HEK293T (cell line): Measurements from ENCODE around the gene MLLT10.

Experiments used
- CTCF ChIA-PET: fragments of 350-600 bp; formaldehyde crosslinking; extraction: SDS; loops from one replicate; lab custom pipeline; 2021; ENCODE audit warnings: antibody characterized with exemption, inconsistent platforms; lab: Yijun Ruan, JAX
- POLR2A ChIA-PET: fragments of 350-600 bp; formaldehyde crosslinking; extraction: SDS; loops from one replicate; lab custom pipeline; 2020; ENCODE audit warnings: antibody characterized with exemption, inconsistent platforms; lab: Yijun Ruan, JAX
- DNase-seq: peaks from one replicate; pipeline ENCODE4 v3.0.0; 2012; ENCODE audit warnings: mixed read lengths; ENCODE audit errors: extremely low spot score
- ARNT ChIP-seq: fragments of 450-650 bp; IDR thresholded peaks from 2 replicates; pipeline ENCODE4 v1.6.1; 2017; ENCODE audit warnings: mild to moderate bottlenecking
- BHLHE40 ChIP-seq: fragments of 450-650 bp; IDR thresholded peaks from 2 replicates; pipeline ENCODE4 v1.6.1; 2016; ENCODE audit warnings: mild to moderate bottlenecking, moderate library complexity, borderline replicate concordance
- CTBP1 ChIP-seq: fragments of 450-650 bp; IDR thresholded peaks from 2 replicates; pipeline ENCODE4 v1.6.1; 2016; ENCODE audit warnings: borderline replicate concordance
- ELF4 ChIP-seq: fragments of 450-650 bp; IDR thresholded peaks from 2 replicates; pipeline ENCODE4 v1.6.1; 2017; ENCODE audit warnings: antibody characterized with exemption
- FOXA1 ChIP-seq: fragments of 450-650 bp; IDR thresholded peaks from 2 replicates; pipeline ENCODE4 v1.6.1; 2016; ENCODE audit warnings: mild to moderate bottlenecking
- FOXK2 ChIP-seq: fragments of 450-650 bp; IDR thresholded peaks from 2 replicates; pipeline ENCODE4 v1.6.1; 2016; ENCODE audit warnings: mild to moderate bottlenecking
- FOXM1 ChIP-seq: fragments of 450-650 bp; IDR thresholded peaks from 2 replicates; pipeline ENCODE4 v1.6.1; 2017; ENCODE audit warnings: mild to moderate bottlenecking, borderline replicate concordance
- HDGF ChIP-seq: fragments of 450-650 bp; IDR thresholded peaks from 2 replicates; pipeline ENCODE4 v1.6.1; 2017; ENCODE audit warnings: antibody characterized with exemption, borderline replicate concordance
- L3MBTL2 ChIP-seq: fragments of 450-650 bp; conservative IDR thresholded peaks from 2 replicates; pipeline ENCODE4 v1.6.1; 2016; ENCODE audit warnings: mild to moderate bottlenecking
- LEF1 ChIP-seq: fragments of 450-650 bp; IDR thresholded peaks from 2 replicates; pipeline ENCODE4 v1.6.1; 2017; ENCODE audit warnings: mild to moderate bottlenecking, borderline replicate concordance
- NFRKB ChIP-seq: fragments of 450-650 bp; IDR thresholded peaks from 2 replicates; pipeline ENCODE4 v1.6.1; 2016; ENCODE audit warnings: mild to moderate bottlenecking, moderate library complexity
- SP1 ChIP-seq: fragments of 450-650 bp; IDR thresholded peaks from 2 replicates; pipeline ENCODE4 v1.6.1; 2017
- SUZ12 ChIP-seq: fragments of 450-650 bp; IDR thresholded peaks from 2 replicates; pipeline ENCODE4 v1.6.1; 2016; ENCODE audit warnings: mild to moderate bottlenecking
- TARDBP ChIP-seq: fragments of 450-650 bp; IDR thresholded peaks from 2 replicates; pipeline ENCODE4 v1.6.1; 2016
- ZNF384 ChIP-seq: fragments of 450-650 bp; IDR thresholded peaks from 2 replicates; pipeline ENCODE4 v1.6.1; 2016
- TF ChIP-seq, protein P1 (sequence below): fragments of 450-650 bp; IDR thresholded peaks from 2 replicates; pipeline ENCODE4 v1.6.1; 2016

MLLT10 gene

DNA sequence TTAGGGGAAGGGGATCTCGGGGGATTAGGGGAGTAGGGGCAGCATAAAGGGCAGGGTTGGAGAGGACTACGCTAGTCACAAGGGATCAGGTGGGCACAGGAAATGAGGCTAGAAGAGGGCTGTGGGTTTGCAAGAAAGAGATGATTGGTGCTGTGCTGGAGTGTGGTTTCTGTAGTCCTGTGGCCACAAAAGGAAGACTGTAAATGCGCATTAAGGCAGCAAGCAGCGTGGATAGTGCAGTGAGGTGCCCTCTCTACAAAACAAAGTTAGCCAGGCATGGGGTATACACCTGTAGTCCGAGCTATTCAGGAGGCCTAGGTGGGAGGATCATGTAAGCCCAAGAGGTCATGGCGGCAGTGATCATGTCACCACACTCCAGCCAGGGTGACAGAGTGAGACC lies 212.1 kb downstream of the MLLT10 start:
- CTCF ChIA-PET, result no interaction called here
- POLR2A ChIA-PET, result no interaction called here
- DNase-seq, result no peak
- TF ChIP-seq L3MBTL2 (no peak), CTBP1 (no peak), ZNF384 (no peak), SUZ12 (no peak), SP1 (no peak), FOXA1 (no peak), FOXM1 (no peak), TARDBP (no peak), BHLHE40 (no peak), LEF1 (no peak)
- TF ChIP-seq, protein P1, sequence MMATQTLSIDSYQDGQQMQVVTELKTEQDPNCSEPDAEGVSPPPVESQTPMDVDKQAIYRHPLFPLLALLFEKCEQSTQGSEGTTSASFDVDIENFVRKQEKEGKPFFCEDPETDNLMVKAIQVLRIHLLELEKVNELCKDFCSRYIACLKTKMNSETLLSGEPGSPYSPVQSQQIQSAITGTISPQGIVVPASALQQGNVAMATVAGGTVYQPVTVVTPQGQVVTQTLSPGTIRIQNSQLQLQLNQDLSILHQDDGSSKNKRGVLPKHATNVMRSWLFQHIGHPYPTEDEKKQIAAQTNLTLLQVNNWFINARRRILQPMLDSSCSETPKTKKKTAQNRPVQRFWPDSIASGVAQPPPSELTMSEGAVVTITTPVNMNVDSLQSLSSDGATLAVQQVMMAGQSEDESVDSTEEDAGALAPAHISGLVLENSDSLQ, result no peak

DNA sequence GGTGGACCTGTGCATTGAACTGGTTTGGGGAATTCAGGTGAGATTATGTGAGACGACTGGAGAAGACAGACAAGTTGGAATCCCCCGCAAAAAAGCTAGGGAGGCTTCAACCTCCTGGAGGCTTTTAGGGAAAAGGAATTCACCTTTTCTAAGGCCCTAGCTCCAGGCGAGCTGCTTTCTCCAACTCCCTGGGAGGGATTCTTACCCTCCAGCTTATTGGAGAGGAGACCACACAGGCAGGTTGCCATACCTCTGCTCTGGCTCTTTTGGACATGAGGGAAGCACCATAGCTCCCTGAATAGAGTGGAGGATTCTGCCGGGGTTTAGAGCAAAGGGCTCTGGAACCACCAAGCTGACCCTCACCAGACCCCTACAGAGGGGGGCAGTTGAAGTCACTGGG lies 213.8 kb downstream of the MLLT10 start:
- TF ChIP-seq LEF1 (no peak), ZNF384 (no peak), SP1 (no peak), HDGF (no peak), L3MBTL2 (no peak), FOXM1 (no peak), BHLHE40 (no peak)
- TF ChIP-seq, protein P1, result no peak
- ChIA-PET CTCF (no interaction called here), POLR2A (interaction anchor here (0.5 kb wide), 1 partner anchor 251 kb away, joined by 3 read pairs; no protein-coding TSS in a partner anchor)
- no peak for DNase-seq

DNA sequence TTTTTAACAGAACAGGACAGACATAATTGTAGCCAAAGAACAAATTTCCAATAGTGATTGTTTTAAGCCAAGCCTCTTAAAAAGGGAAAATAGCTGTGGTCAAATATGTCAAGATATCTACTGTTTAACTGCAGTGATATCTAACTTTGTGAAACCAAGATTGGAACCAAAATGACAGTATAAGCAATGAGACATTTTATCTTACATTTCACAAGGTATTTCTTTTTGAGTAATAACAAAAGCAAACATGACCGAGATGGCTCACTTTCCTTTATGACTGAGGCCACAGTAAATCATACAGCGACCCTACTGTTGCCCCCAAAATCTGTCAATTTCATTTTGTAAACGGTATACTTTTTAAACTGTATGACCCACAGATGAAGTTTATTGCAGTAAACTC lies 215.8 kb downstream of the MLLT10 start:
- DNase-seq, result no peak
- ChIA-PET POLR2A (no interaction called here), CTCF (no interaction called here)
- TF ChIP-seq NFRKB, result no peak
- no peak for TF ChIP-seq FOXA1

DNA sequence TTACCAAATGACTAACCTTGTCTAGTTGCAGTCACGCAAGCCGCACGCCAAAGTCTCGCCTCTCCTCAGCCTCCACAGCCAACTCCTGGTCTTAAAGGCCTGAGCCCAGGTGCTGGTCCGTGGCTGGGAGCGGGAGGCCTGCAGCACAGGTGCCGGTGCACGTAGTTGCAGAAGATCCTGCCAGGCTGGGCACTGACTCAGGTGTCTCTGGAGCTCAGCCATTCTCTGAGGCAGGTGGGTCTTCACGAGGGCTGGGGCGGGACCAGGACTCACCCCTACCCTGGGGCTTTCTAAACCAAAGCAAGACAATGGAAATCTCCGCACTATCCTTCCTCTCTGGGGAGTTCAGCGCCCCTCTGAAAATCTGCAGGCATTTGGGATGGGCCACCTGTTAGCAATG lies 216.4 kb downstream of the MLLT10 start:
- POLR2A ChIA-PET, result no interaction called here
- DNase-seq, result no peak
- CTCF ChIA-PET, result no interaction called here
- no peak for TF ChIP-seq SUZ12
- TF ChIP-seq ELF4, result no peak
- no peak for TF ChIP-seq L3MBTL2
- TF ChIP-seq FOXA1, result no peak
- TF ChIP-seq CTBP1, result no peak
- TF ChIP-seq SP1, result no peak
- TF ChIP-seq FOXK2, result no peak
- no peak for TF ChIP-seq ZNF384
- no peak for TF ChIP-seq BHLHE40
- no peak for TF ChIP-seq NFRKB
- TF ChIP-seq TARDBP, result no peak
- no peak for TF ChIP-seq FOXM1
- TF ChIP-seq, protein P1, result no peak
- no peak for TF ChIP-seq HDGF
- no peak for TF ChIP-seq ARNT
- no peak for TF ChIP-seq LEF1

DNA sequence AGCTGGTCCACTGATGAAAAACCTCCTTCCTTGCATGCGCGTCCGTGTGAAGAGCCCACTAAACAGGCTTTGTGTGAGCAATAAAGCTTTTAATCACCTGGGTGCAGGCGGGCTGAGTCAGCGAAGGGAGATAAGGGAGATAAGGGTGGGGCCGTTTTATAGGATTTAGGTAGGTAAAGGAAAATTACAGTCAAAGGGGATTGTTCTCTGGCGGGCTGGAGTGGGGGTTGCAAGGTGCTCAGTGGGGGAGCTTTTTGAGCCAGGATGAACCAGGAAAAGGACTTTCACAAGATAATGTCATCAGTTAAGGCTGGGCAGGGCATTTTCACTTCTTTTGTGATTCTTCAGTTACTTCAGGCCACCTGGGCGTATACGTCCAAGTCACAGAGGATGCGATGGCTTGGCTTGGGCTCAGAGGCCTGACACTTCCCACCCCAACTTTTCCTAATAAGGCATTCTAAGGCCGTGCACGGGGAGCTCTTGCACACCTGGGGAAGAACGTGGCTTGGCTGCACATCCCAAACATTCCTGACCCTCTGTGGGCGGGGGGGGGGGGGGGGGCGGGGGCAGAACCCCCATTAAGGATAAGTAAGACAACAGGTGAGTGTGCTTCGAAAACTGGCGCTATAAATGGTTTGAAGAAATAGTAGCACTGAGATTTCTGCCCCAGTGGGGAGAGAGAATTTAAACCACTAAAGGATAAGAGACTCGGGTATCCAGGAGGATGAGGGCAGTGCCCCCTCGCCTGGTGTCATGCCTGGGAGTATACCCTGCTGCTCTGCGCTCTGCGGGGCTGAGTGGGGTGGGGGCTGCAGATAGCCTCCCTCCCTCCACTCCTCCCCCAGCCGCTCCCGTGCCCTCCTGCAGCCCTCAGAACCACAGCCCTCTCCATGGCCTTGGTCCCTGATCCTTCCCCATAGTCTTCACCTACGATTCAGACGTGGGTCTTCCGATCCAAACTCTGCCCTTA lies 217.6 kb downstream of the MLLT10 start:
- CTCF ChIA-PET, result interaction anchor here (0.5 kb wide), 1 partner anchor 37 kb away, joined by 3 read pairs; no protein-coding TSS in a partner anchor
- POLR2A ChIA-PET, result no interaction called here
- no peak for DNase-seq
- TF ChIP-seq FOXA1 (no peak), ZNF384 (no peak), ARNT (no peak), NFRKB (no peak), LEF1 (no peak), TARDBP (no peak), BHLHE40 (no peak), SUZ12 (no peak), ELF4 (no peak), CTBP1 (no peak), SP1 (no peak), FOXM1 (no peak), FOXK2 (no peak), L3MBTL2 (no peak), HDGF (no peak)
- TF ChIP-seq, protein P1, result no peak
